Measurements from ENCODE around the gene DNAJB6. TPM values are rescaled to one million over a fixed set of nuclear protein-coding genes. Genes with fewer than 3 reads are reported as not detected.

Gene DNAJB6
- polyA plus RNA-seq, 3 donors: 152 to 157 (median 156) TPM

- DNase-seq (ENCODE audit: extremely low read depth in 1 of 11, low read depth in 9 of 11, low spot score in 4 of 11): no peak
Observed at GRCh38 chr7:157357129-157358040, 20.6 kb downstream of the DNAJB6 start.

GRCh38 chr7:157358041-157358752, 21.4 kb downstream of the DNAJB6 start:
- no peak for DNase-seq (ENCODE audit: extremely low read depth in 1 of 11, low read depth in 9 of 11, low spot score in 4 of 11)

GRCh38 chr7:157358753-157359096, 21.9 kb downstream of the DNAJB6 start:
- DNase-seq (ENCODE audit: extremely low read depth in 1 of 11, low read depth in 9 of 11, low spot score in 4 of 11): no peak

- DNase-seq (ENCODE audit: extremely low read depth in 1 of 11, low read depth in 9 of 11, low spot score in 4 of 11): no peak
Observed at GRCh38 chr7:157359581-157359980, 22.8 kb downstream of the DNAJB6 start.

- no peak for DNase-seq (ENCODE audit: extremely low read depth in 1 of 11, low read depth in 9 of 11, low spot score in 4 of 11)
Observed at GRCh38 chr7:157360483-157361025, 23.8 kb downstream of the DNAJB6 start.

GRCh38 chr7:157361537-157361936, 24.7 kb downstream of the DNAJB6 start:
- no peak for DNase-seq (ENCODE audit: extremely low read depth in 1 of 11, low read depth in 9 of 11, low spot score in 4 of 11)

GRCh38 chr7:157362729-157363128, 25.9 kb downstream of the DNAJB6 start:
- DNase-seq (ENCODE audit: extremely low read depth in 1 of 11, low read depth in 9 of 11, low spot score in 4 of 11): no peak

- DNase-seq (ENCODE audit: extremely low read depth in 1 of 11, low read depth in 9 of 11, low spot score in 4 of 11): no peak
Observed at GRCh38 chr7:157366722-157367121, 29.9 kb downstream of the DNAJB6 start.

GRCh38 chr7:157368955-157369354, 32.2 kb downstream of the DNAJB6 start:
- no peak for DNase-seq (ENCODE audit: extremely low read depth in 1 of 11, low read depth in 9 of 11, low spot score in 4 of 11)

- no peak for DNase-seq (ENCODE audit: extremely low read depth in 1 of 11, low read depth in 9 of 11, low spot score in 4 of 11)
Observed at GRCh38 chr7:157370742-157371141, 33.9 kb downstream of the DNAJB6 start.

- DNase-seq (ENCODE audit: extremely low read depth in 1 of 11, low read depth in 9 of 11, low spot score in 4 of 11): no peak
Observed at GRCh38 chr7:157371296-157371695, 34.5 kb downstream of the DNAJB6 start.

- DNase-seq (ENCODE audit: extremely low read depth in 1 of 11, low read depth in 9 of 11, low spot score in 4 of 11): no peak
Observed at GRCh38 chr7:157372300-157373232, 35.8 kb downstream of the DNAJB6 start.

GRCh38 chr7:157373493-157373892, 36.7 kb downstream of the DNAJB6 start:
- no peak for DNase-seq (ENCODE audit: extremely low read depth in 1 of 11, low read depth in 9 of 11, low spot score in 4 of 11)

- no peak for DNase-seq (ENCODE audit: extremely low read depth in 1 of 11, low read depth in 9 of 11, low spot score in 4 of 11)
Observed at GRCh38 chr7:157375410-157375809, 38.6 kb downstream of the DNAJB6 start.

- no peak for DNase-seq (ENCODE audit: extremely low read depth in 1 of 11, low read depth in 9 of 11, low spot score in 4 of 11)
Observed at GRCh38 chr7:157377436-157378124, 40.8 kb downstream of the DNAJB6 start.

GRCh38 chr7:157378390-157378789, 41.6 kb downstream of the DNAJB6 start:
- DNase-seq (ENCODE audit: extremely low read depth in 1 of 11, low read depth in 9 of 11, low spot score in 4 of 11): no peak

- DNase-seq (ENCODE audit: extremely low read depth in 1 of 11, low read depth in 9 of 11, low spot score in 4 of 11): no peak
Observed at GRCh38 chr7:157379493-157379892, 42.7 kb downstream of the DNAJB6 start.

GRCh38 chr7:157380416-157380815, 43.6 kb downstream of the DNAJB6 start:
- no peak for DNase-seq (ENCODE audit: extremely low read depth in 1 of 11, low read depth in 9 of 11, low spot score in 4 of 11)

- DNase-seq (ENCODE audit: extremely low read depth in 1 of 11, low read depth in 9 of 11, low spot score in 4 of 11): no peak
Observed at GRCh38 chr7:157383868-157384267, 47.1 kb downstream of the DNAJB6 start.

Measured in renal cortex interstitium (tissue), 11 donors.